Thoracic aorta (tissue), 2 donors: ENCODE data around the gene OR2T27. TPM values are rescaled to one million over a fixed set of nuclear protein-coding genes. Genes with fewer than 3 reads are reported as not detected.
"Not testable (repeated sequence)": the region's sequence is repeated elsewhere in the genome, so short reads cannot be mapped to it uniquely, and the experiment has no call there.

Source experiments
- ATAC-seq: fragments of 150-250 bp; one replicate; pipeline ENCODE4 v1.8.0; 2017; ENCODE audit warnings: low read depth; ENCODE audit not compliant: insufficient number of reproducible peaks, low FRiP score
- DNase-seq: peaks from one replicate; pipeline ENCODE4 v3.0.0-alpha.2; 2020; ENCODE audit warnings: low spot score
- H3K27ac ChIP-seq, 2 donors: fragments of 200-600 bp; sonication (generic); 1 replicate in 1 of 2; 2 replicates in 1 of 2; pipeline ENCODE4 v1.5.1; 2016; ENCODE audit warnings: mild to moderate bottlenecking in 2 of 2, moderate library complexity in 2 of 2
- H3K27me3 ChIP-seq: fragments of 200-600 bp; sonication (generic); replicated peaks from 2 replicates; pipeline ENCODE4 v1.6.0; 2016; ENCODE audit warnings: mild to moderate bottlenecking; ENCODE audit not compliant: insufficient read depth
- H3K36me3 ChIP-seq: fragments of 200-600 bp; sonication (generic); one replicate; pipeline ENCODE4 v1.5.1; 2016
- H3K4me1 ChIP-seq, 2 donors: fragments of 200-600 bp; sonication (generic); 1 replicate in 1 of 2; 2 replicates in 1 of 2; pipeline versions ENCODE4 v1.5.1 to v1.6.0; 2016; ENCODE audit warnings: low read depth in 2 of 2, mild to moderate bottlenecking in 1 of 2; ENCODE audit not compliant: control insufficient read depth in 1 of 2
- H3K4me3 ChIP-seq: fragments of 200-600 bp; sonication (generic); 2 replicates; pipeline ENCODE4 v1.5.1; 2016; ENCODE audit warnings: mild to moderate bottlenecking
- H3K9me3 ChIP-seq: fragments of 200-600 bp; sonication (generic); 2 replicates; pipeline ENCODE4 v1.5.1; 2016
- total RNA-seq, 2 donors: library from RNA; depleted of rRNA; stranded (reverse); fragments of >200 nt; gene quantifications; one replicate each; pipeline versions ENCODE4 v1.1.0 to v1.2.3, GENCODE V29; 2016
- TF ChIP-seq, protein P1 (sequence below): fragments of 200-600 bp; sonication (generic); IDR thresholded peaks from one replicate; pipeline ENCODE4 v1.5.1; 2019; ENCODE audit warnings: antibody characterized with exemption

The OR2T27 gene
- total RNA-seq, 2 donors from 2014 or later: not detected

DNA sequence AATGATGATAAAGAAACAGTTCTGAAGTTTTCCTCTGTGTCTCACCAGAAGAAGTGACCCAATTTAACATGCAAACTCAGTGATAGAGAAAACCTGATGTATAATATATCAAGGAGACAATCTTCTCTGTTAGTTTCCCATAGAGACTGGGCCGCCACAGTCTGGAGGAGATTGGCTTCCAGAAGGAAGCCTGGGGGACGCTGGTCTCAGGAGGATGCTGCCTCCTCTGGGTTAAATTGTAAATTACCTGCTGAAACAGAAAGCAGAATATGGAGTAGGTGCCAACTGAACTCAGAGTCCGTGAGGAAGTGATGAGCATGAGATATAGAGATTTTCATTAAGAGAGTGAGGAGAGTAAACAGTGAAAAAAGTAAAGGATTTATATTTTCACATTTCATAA is 31.5 kb upstream of the OR2T27 start:
- no peak overlapping the region for H3K4me3 ChIP-seq
- no peak overlapping the region for H3K27ac ChIP-seq
- no peaks in the 10 kb centered on the region for H3K27me3 ChIP-seq
- H3K9me3 ChIP-seq: no peaks in the 10 kb centered on the region
- no peaks in the 10 kb centered on the region for H3K36me3 ChIP-seq
- no peak for DNase-seq
- TF ChIP-seq, protein P1, sequence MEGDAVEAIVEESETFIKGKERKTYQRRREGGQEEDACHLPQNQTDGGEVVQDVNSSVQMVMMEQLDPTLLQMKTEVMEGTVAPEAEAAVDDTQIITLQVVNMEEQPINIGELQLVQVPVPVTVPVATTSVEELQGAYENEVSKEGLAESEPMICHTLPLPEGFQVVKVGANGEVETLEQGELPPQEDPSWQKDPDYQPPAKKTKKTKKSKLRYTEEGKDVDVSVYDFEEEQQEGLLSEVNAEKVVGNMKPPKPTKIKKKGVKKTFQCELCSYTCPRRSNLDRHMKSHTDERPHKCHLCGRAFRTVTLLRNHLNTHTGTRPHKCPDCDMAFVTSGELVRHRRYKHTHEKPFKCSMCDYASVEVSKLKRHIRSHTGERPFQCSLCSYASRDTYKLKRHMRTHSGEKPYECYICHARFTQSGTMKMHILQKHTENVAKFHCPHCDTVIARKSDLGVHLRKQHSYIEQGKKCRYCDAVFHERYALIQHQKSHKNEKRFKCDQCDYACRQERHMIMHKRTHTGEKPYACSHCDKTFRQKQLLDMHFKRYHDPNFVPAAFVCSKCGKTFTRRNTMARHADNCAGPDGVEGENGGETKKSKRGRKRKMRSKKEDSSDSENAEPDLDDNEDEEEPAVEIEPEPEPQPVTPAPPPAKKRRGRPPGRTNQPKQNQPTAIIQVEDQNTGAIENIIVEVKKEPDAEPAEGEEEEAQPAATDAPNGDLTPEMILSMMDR: no peak
- H3K4me1 ChIP-seq: no peaks in the 10 kb centered on the region
- no peak for ATAC-seq

DNA sequence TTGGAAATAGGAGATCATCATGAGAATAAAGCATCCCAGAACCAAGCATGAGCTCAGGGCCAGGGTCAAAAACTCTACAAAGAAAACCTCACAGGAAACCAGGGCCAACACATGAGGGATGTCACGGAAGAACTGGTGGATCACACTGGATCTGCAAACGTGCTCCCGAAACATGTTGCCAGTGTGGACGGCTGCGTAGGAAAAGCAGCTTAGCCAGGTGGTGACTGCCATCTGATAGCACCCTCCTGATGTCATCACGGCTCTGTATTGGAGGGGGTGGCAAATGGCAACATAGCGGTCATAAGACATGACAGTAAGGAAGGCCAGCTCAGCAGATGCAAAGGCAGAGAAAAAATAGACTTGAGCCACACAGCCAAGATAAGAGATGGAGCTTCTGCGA is 26.3 kb upstream of the OR2T27 start:
- Histone ChIP-seq H3K9me3 (no peaks in the 10 kb centered on the region), H3K36me3 (no peaks in the 10 kb centered on the region), H3K4me3 (no peak overlapping the region), H3K4me1 (no peaks in the 10 kb centered on the region), H3K27me3 (no peaks in the 10 kb centered on the region), H3K27ac (no peak overlapping the region)
- ATAC-seq (no peak), DNase-seq (no peak)
- TF ChIP-seq, protein P1: no peak

DNA sequence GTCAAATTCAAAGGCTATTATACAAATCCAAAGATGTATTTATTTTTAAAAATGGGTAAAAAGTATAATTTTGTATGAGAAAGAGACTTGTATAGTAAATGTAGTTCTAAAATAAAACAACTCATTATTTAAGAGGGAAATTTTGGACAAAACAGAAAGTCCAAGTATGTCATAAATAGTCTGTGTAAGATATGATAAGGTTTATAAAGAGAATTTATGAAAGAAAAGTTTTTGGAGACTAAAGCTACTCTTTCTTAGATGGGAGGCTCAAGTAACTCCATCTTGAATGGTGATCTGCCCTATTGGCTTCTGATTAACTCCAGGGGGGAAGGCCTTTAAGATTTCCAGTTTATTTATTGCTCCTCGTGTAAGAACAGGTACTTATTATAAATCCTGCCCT is 14.7 kb upstream of the OR2T27 start:
- Histone ChIP-seq H3K36me3 (no peaks in the 10 kb centered on the region), H3K4me3 (no peak overlapping the region), H3K27me3 (no peaks in the 10 kb centered on the region), H3K4me1 (no peaks in the 10 kb centered on the region), H3K27ac (no peak overlapping the region), H3K9me3 (peaks cover 3% of the 10 kb centered on the region)
- TF ChIP-seq, protein P1: no peak
- no peak for DNase-seq
- ATAC-seq: no peak

DNA sequence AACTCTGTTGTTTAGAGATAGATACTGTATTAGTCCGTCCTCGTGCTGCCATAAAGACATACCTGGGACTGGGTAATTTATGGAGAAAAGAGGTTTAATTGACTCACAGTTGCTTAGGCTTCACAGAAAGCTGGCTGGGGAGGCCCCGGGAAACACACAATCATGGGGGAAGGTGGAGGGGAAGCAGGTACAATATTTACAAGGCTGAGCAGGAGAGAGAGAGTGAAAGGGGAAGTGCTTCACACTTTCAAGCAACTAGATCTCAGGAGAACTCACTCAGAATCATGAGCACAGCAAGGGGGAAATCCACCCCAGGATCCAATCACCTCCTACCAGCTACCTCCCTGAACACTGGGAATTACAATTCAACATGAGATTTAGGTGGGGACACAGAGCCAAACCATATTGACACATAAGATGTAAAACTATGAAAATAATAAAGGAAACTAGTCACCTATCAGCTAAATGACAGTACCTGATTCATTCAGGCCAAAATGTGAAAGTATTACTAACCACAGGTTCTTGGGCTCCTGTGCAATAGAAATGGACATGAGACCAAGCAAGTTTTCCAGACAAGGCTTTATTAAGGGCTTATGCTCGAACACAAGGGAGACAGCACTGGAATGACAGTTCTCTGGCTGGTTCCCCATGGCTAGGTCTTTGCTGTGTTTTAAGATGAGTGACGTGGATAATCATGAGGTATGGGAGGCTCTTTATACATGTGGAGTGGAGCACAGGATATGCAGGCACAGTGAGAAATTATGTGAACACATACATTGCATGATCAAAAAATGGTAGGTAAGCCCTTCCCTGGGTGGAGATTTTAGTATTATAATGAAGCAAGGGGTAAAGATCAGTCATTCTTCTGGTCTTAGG is 8.4 kb upstream of the OR2T27 start:
- DNase-seq, H3K4me3 ChIP-seq, H3K9me3 ChIP-seq, H3K27me3 ChIP-seq, H3K4me1 ChIP-seq, H3K27ac ChIP-seq, ATAC-seq, H3K36me3 ChIP-seq: not testable (repeated sequence)

DNA sequence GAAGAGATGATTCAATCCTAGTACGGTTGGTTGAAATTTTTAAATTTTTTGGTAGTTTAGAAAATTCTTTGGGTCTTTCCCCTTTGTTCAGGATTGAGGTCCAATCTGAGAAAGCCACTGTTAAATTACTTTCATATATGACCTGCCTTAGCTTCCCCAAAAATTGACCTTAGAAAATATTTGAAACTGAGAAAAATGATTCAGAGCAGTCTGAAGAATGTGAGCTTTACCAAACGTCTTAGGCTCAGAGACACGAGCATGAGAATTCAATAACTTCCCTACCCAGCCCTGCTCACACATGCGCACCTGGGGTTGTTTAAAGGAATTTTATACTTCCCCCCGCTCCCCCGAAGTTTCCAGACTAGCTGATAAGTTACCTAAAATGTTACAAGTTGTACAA is 1.5 kb upstream of the OR2T27 start:
- H3K4me1 ChIP-seq, H3K27ac ChIP-seq, H3K27me3 ChIP-seq, H3K36me3 ChIP-seq, DNase-seq, H3K4me3 ChIP-seq, H3K9me3 ChIP-seq, ATAC-seq: not testable (repeated sequence)

DNA sequence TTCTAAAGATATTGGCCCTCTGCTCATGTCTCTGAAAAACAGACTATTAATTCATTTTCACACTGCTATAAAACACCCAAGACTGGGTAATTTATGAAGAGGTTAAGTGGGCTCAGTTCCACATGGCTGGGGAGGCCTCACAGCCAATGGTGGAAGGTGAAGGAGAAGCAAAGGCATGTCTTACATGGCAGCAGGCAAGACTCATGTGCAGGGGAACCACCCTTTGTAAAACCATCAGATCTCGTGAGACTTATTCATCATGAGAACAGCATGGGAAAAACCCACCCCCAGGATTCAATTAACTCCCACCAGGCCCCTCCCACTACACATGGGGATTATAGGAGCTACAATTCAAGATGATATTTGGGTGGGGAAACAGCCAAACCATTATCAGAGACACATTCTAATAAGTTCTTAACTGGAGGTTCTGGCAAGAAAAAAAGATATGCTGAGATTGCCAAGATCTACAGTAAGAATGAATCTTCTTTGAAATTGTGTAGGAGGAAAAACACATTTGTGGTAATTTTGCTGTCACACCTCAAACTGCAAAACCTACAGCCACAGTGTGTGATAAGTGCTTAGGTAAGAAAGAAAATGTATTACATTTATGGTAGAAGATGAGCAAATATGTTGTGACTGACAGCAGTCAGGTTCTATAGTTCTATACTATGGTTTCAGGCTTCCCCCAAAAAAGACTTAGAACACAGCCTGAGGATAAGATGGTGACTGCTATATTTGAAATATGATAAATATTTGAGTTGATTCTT is 6.4 kb downstream of the OR2T27 start:
- not testable (repeated sequence) for H3K27ac ChIP-seq, H3K4me3 ChIP-seq, ATAC-seq, H3K9me3 ChIP-seq, H3K36me3 ChIP-seq, DNase-seq, H3K4me1 ChIP-seq, H3K27me3 ChIP-seq

DNA sequence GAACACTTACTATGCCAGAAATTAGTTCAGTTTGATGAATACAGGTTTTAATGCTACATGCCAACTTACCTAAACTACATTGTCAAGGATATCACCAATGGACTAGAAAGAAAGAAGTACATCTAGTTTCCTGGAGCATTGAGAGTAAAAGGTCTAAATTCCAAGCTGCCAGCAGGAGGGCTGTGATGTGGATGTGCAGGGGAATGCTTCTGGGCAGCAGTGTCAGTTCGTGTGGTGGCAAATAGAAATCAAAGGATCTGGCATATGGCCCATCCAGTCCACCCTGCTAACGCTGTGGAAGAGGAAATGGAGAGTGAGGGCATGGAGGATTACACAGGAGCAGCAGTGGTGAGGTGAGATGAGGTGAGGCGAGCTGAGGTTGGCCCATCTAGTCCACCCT is 10.2 kb downstream of the OR2T27 start, which contains the start of gene OR2T35:
Gene OR2T35 (minus strand): TSS at position 101 of the 400 bp plus-strand sequence. CDS start 6,020 bp downstream, outside the sequence.
- not testable (repeated sequence) for H3K36me3 ChIP-seq, H3K27ac ChIP-seq, H3K4me1 ChIP-seq, ATAC-seq, H3K9me3 ChIP-seq, DNase-seq, H3K27me3 ChIP-seq, H3K4me3 ChIP-seq

DNA sequence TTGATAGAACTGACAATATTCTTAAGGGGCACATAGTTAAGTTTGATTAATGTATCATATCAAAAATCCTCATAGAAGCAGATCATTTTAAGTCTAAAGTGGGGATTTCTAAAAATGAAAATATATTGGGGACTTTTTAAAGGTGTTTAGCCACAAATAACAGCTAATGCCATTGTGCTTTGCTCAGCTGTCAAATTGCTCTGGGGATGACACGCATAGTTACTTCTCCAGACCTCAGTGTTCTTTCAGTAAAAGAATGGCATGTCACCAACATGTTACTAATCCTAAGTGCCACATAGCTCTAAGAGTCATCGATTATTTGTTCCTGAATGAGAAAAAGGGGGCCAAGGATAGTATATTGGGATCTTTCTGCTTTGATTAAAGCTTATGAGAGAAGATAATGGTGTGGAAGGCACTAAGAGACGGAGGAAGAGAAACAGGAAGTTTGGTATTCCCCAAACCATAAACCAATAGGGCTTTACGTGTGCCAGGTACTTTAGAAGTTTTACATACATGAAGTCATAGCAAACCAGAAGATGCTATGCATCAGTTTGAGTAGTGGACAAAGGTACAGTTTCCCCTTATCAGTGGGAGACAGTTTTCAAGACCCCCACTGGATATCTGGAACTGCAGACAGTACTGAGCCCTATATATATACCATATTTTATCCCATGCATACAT is 12.2 kb downstream of the OR2T27 start:
- H3K27ac ChIP-seq, H3K4me1 ChIP-seq, ATAC-seq, H3K9me3 ChIP-seq, H3K27me3 ChIP-seq, DNase-seq, H3K4me3 ChIP-seq, H3K36me3 ChIP-seq: not testable (repeated sequence)

DNA sequence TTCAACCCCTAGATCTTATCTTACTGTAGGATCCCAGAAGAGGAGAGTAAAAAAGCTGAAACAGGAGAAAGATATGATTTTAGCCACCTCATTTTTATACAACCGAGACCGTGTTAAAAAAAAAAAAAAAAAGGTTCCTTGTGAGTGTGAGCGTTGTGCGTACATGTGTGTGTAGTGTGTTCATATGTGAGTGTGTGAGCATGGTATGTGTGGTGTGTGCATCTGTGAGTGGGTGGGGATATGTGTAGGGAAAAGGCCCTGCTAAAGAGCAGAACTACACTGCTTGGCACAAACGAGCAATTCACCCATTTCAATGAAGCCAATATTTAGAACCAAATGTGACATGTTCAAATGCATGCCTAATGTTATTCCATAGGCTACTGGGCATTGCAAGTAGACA is 13.7 kb downstream of the OR2T27 start:
- DNase-seq, H3K4me3 ChIP-seq, H3K4me1 ChIP-seq, H3K9me3 ChIP-seq, H3K27ac ChIP-seq, ATAC-seq, H3K36me3 ChIP-seq, H3K27me3 ChIP-seq: not testable (repeated sequence)
